ENCODE data around the gene ZNF777.
"Not testable (repeated sequence)": the region's sequence is repeated elsewhere in the genome, so short reads cannot be mapped to it uniquely, and the experiment has no call there.

ZNF777 gene

DNA sequence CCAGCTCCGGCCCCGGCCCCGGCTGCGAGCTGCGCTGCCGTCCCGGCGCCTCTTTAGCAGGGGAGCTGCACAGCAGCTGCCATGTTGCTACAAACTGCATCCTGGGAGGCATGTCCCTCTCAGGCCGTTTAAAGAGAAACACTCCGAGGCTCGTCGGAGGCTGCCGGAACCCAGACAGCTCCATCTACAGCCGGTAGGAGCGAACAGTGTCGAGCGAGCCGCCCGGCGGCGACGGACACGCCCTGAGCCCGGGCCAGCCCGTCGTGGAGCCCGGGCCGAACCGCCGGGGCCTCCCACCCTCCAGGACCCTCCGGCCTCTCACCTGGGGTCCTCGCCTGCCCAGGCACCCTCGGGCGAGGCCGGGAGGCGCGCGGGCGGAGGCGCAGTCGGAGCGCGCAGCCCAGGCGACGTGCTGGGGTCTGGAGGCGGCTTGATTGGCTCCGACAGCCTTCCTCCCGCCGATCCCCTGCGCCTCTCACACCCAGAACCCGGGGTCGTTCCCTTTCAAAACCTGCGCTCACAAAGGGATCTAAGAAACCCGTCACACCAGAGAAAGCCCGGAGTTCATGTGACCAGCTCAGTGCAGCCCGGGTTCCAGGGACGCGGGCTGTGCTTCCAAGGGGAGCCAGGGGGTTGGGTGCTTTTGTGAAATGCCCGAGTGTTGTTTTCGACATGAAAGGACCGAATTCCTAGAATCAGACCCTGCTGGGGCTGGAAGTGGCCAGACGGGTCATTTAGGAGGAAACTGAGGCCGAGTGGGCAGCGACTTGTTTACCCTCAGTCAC is at the start of gene ZNF777:
Gene ZNF777, minus strand, starts transcription at position 570 of the 785 bp plus-strand sequence. CDS start 5,040 bp downstream, outside the sequence.
- DNase-seq: peak; percentile 68

DNA sequence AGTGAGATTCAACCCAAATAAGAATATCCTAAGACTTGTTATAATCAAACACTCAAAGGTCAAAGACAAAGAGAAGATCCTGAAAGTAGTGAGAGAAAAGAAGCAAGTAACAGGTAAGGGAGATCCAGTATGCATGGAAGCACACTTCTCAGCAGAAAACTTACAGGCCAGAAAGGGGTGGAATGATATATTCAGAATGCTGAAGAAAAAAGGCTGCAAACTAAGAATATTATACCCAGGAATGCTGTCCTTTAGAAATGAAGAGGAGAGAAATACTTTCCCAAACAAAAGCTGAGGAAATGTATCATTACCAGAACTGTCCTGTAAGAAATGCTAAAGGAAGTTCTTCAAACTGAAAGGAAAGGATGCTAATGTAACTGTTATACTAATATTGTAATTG is 49.4 kb upstream of the ZNF777 start:
- DNase-seq: no peak

DNA sequence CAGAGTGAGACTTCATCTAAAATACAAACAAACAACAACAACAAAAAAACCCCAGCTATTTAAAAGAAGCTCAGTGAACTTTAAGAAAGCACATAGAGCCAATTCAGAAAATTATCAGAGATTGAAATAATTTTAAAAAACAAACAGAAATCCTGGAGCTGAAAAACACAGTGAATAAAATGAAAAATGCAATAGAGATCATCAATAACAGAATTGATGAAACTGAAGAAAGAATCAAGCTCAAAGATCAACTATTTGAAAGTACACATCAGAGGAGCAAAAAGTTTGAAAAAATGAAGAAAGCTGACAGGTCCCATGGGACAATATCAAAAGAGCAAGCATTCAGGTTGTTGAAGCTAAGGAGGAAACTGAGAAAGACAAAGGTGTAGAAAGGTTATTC is 48.9 kb upstream of the ZNF777 start:
- no peak for DNase-seq

DNA sequence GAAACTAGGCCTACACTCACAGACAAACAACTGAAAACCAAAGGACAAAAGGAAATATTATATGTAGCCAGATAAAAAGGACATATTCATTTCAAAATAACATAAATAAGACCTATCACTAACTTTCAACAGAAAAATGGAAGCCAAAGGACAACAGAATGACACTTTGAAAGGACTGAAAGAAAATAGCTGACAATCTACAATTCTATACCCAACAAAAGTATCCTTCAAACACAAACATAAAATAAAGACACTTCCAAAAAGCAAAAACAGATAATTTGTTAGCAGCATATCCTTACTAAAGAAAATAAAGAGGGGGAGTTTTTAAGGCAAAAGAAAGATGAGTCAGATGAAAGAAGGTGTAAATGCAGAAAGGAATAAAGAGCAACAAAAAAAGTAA is 44.7 kb upstream of the ZNF777 start:
- DNase-seq: no peak

DNA sequence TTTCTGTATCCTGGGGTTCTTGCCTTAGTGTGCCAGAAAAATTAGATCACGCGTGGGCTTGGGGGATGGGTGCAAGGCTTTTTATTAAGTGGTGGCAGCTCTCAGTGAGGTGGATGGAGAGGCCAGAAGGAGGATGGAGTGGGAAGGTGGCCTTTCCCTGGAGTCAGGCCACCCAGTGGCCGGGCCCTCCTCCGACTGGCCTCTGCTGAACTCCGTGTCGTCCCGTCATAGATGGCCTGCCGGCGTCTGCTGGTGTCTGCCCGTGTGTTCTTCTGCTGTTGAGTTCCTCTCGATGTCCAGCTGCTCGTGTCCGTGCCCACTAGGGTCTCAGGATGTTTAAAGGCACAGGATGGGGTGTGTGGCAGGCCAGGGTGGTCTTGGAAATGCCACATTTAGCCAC is 40.8 kb upstream of the ZNF777 start:
- DNase-seq: no peak

DNA sequence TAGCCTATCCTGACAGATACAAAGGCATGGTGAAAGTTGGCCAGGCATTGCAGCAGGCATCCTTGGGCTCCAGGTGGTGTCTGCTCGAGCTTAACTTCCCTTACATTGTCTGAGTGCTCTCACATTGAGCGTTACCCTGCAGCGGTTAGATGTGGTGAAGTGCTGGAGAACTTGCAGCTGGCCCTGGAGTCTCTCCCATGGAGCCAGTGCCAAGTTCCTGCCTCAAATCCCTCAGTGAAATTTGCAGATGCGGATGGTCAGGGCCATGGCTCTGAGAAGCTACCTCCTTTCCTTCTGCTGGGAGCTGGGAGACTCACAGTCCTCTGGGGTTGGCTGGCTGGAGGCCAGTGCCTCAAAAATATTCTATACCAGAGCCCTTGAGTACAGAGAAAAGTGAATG is 40.0 kb upstream of the ZNF777 start:
- DNase-seq: no peak

DNA sequence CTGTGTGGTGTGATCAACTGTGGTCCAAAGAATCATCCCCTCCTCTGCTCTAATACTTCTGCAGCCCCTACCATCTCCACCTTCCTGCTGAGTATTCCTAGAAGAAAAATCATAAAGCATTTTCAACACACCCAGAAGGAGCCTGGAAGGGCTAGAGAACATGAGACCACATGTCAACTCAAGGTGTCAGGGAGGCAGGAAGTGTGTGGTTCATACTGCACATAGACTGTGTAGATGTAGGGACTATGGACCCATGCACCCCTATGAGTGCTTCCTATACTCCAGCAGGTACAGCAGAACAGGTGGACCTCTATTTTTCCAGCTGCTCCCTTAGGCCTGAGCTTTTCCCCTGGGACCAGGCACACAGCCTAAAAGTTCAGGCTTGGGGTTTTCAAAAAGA is 39.3 kb upstream of the ZNF777 start:
- no peak for DNase-seq

DNA sequence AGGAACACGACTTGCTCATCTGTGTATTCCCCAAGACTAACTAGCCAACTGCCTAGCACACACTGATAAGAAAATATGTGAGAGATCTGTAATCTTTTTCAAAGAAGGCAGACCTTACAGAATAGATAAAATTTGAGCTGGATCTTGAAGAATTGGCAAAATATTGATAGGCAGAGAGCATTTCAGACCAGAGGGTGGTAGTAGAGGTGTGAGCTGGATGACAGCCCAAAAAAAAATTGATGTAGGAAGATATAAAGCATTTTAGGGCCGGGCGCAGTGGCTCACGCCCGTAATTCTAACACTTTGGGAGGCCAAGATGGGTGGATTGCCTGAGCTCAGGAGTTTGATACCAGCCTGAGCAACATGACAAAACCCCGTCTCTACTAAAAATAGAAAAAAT is 37.9 kb upstream of the ZNF777 start:
- no peak for DNase-seq

DNA sequence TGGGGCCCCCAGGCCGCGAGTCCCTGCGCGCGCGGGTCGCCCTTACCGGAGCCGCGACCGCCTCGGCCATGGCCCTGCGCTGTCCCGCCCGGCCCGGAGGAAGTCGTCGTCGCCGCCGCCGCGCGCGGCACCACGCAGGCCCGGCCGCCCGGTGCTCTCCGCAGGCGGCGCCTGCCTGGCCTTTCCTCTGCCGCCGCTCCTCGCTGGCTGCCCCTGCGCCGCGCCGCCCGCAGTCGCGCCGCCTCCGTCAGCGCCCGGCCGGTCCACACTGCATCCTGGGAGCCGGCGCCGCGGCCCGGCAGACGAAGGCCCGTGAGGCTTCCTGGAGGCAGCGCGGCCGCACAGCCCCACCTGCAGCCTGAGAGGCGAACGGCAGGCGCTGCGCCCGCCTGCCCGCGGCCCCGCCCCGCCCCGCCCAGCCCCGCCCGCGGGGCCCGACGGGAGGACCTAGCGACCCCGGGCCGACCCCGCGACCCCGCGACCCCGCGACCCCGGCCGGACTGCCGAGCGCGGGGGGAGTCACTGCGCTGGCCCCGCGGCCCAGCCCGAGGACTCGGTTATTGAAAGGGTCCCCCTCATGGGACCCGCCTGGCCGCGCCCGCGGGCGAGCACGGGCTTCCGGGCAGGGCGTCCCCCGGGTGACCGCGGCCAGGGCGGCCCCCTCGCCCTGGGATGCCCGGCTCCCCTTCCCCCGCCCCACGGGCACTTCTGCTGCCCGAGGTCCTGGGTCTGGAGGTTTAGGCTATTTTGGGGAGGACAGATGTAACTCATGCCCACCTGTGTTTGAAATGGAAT is 36.8 kb upstream of the ZNF777 start, which contains the start of gene ZNF746:
Gene ZNF746, minus strand, starts transcription at position 343 of the 795 bp plus-strand sequence. Its CDS starts 273 bp downstream, at position 70.
- peak; percentile 25 for DNase-seq

DNA sequence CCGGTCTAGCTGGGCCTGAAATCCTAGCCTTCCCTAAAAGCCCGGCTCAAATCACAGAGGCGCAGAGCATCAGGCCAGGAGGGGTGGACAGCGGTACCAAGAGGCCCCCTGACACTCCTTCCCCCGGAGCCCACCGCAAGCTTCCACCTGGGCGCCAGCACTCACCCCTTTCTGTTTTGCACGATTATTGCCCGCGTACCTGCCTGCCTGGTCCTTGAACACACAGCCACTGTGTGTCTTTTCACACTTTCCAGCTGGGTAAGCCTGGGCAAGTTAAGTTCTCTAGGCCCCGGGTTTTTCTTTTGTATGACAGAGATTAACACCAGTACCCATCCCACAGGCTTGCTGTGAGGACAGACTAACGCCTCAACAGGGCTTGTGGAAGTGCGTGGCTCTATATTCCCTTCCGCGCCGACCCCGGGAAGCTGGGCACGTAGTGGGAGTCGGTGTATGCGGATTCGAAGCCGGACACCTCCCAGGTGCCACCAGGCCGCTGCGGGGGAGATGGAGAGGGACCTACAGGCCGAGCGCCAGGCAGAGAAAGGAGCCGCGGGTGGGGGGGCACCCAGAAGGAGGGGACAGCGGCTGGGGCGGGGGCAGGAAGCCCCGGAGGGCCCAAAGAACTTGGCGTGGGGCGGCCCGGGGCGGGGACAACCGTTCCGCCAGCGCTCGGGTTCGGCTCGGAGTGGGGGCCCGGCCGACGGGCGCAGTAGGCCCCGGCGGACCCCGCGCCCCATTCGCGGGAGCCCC is 36.0 kb upstream of the ZNF777 start:
- DNase-seq: no peak

DNA sequence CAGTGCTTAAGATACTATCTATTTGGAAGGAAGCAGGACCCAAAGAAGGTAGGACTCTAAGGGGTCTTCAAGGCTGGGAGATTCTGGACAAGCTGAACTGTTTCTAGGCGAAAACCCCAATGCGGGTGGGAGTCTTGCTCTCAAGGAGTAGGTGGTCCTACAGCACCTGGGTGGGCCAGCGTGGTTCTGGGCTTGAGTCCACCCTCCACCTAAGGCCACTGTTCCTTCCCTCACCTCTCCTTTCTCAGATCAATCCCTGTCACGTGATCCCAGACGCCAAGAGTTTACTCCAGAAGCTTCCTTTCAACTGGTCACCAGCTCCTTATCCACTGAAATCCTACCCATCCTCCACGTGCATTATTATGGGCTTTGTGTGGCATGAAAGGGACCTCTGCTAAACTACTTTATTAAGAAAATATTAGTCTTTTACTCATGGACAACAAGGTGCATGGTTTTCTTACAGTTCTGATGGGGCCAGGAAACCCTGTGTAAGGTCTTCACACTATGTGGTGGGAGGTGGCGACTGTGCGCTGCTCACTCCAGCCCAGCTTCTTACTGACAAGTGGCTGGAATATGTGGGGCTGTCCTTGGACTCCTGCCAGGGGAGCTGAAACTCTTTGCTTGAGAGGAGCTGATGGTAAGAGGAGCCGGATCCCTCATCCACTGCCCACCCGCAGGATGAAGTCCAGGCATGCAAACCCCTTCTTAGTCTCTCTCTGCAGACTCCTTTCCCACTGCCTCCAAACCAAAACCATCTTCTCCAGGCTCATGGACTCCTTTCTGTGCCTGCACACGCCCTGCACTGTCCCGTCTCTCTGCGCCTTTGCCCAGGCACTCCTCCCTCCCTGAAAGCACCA is 35.2 kb upstream of the ZNF777 start:
- DNase-seq: peak; percentile 46

DNA sequence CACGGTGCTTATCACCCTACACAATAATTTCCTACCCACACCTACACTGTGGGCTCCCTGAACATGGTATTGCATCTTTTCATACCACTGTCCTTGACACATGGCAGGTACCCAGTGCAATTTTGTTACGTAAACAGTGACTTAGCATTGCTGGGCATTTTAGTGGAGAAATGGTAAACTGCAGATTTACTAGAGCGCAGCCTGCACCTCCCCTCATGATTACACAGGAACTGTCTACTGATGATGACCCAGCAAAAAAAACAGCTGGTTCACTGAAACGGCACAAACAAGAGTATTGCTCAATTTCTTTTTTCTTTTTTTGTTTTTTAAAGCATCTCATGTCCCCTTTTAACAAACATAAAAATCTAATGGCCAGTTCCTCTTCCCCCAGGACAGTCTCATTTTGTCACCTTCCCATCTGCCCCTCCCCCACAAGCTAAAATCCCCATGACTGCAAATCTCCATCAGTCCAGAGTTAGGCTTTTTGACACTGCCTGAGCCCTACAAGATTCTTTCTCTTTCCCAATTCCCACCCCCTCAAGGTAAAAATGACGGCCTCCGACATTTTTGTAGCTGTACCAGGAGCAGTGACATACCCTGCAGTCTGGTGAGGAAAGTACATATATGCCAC is 34.0 kb upstream of the ZNF777 start:
- no peak for DNase-seq

DNA sequence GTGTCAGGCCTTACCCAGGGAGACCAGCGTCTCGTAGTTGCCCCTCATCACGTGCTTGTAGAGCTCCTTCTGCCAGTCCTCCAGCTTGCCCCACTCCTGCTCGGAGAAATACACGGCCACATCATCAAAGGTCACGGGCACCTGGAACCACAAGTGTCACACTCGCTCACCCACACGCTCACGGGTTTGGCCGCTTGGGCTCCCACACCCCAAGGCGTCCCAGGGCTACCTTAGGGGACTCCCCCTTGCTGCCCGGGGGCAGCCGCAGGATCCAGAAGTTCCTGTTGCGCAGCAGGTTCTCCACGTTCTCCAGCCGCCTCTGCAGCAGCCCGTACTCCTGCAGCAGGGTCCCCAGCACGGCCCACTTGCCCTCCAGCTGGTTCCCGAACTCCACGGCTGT is 33.1 kb upstream of the ZNF777 start:
- DNase-seq: not testable (repeated sequence)

DNA sequence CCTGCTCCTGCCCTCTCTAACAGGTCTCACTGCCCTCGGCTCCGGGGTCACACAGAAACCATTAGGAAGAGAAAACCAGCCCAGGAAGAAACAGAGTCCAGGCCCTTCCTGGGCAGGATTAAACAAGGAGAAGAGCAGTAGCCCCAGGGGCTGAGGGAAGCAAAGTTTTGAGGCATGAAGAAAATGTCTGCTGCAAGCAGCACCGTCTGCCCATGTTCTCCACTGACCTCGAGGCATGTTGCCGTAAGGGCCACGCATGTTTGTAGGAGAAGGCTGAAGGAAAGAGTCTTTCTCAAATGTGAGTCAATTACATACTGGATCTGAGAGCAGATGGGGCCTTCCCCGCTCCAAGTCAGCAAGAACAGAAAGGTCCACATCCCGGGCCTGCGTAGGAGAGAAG is 32.5 kb upstream of the ZNF777 start:
- DNase-seq: no peak

DNA sequence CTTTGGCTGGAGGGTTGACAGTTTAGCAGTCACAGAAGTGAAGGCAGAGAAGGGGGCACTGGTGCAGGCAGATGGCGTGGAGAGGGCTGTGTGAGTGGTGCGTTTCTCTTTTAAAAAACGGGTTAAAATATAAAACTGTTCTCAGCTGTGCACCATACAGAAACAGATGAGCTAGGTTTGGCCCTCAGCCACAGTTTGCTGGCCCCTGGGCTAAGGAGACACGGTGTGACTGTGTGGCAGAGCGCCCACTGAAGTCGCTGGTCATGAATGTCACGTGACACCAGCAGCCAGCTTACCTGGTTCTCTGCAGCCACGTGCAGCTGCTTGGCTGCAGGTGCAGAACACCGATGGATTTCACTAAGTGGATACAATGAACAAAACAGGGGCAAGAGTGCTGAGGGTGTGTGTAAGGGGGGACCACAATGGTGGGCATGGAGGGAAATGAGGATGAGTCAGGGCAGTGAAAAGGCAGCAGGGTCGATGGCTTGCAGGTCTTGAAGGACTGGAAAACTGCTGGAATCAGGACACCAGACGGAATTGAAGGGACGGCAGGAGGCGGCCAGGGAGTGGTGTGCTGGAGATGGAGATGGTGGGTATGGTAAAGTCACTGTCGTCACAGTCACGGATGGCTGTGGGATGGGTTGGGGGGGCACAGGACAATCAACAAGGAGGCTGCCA is 29.4 kb upstream of the ZNF777 start:
- no peak for DNase-seq

DNA sequence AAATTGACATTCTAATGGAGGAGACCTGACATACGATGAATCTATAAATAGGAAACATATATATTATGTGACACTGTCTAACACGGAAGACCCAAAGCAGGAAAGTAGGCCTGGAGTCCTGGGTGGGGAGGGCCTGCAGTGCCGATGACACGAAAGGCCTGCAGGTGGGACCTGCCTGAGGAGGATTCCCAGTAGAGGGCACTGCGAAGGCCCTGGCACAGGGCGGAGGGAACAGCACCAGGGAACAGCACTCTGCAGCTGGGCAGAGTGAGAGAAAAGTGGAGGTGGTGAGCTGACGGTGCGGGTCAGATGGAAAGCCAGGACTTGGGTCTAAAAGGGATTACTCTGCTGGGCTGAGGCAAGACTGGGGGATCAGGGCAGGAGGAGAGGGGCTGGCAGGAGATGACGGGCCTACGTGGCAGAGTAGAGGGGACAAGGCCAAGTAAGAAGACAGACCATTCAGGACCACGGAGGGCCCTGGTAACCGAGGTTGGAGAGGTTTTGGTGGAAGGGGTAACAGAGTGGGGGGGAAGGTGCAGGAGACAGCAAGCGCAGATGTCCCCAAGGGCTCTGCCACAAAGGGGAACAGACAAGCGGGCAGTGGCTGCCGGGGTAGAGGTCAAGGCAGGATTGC is 28.6 kb upstream of the ZNF777 start:
- DNase-seq: no peak

DNA sequence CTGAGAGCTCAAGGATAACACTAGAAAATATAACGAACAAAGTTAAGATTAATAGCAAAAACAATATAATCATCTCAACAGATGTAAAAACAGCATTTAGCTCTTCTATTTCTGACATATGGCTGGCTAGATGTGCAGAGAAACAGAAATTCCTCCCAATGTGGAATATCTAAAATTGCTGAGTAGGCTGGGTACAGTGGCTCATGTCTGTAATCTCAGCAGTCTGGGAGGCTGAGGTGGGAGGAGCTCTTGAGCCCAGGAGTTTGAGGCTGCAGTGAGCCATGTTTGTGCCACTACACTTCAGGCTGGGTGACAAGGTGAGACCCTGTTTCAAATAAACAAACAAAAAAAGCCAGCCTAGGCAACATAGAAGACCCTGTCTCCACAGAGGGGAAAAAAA is 18.7 kb upstream of the ZNF777 start:
- DNase-seq: no peak

DNA sequence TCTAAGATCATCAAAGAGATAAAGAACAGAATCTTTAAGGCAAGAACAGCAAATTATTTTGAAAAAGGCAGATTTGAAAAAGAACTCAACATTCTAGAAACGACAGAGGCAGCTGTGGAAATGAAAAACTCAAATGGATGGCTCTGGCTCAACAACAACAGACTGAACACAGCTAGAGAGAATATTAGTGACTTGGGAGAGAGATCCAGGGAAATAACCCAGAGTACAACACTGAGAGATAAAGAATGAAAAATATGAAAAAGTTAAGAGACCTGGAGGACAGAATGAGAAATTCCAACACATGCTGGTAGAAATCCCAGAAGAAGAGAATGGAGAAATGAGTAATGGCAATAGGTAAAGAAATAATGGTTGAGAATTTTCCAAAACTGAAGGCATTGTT is 17.9 kb upstream of the ZNF777 start:
- DNase-seq: no peak

DNA sequence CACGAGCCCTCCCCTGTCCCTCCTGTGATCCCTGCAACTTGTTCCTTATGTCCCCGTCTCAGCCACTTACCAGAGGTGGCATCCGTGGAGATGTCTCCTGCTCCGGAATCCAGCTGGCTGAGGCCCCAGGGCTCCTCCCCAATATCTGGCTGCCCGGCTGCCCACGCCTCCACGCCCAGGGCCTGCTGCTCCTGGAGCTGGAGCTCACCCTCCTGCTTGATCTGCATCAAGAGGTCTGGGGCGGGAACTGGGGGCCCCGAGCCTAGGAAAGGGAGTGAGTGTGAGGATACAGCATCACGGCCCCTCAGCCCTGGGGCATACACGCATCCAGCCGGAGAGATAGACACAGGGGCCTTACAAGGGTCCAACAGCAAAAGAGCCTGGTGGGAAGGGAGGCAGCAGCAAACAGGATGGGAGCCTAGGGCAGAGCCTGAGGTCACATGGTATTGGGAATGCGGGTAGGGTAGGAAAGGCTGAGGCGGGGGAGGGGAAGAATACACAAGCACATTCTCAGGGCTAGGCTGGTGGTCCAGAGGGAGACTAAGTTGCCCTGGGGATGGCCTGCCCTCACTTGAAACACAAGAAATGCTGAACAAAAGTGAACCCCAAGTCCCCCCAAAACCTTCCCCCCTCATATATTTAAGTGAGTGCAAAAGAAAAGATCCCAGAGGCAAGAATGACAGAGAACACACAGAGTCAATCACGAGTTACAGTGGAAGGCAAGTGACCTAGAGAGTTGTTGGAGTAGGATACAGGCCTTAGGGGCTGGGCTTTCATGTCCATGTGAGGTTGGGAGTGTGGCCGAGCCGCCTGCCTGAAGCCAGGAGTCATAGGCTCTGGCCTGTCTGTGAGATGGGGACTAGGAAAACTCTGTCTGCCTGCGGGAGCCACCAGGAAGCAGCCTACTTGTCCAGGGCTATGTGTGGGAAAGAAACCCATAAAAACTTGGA is 16.9 kb upstream of the ZNF777 start:
- no peak for DNase-seq

DNA sequence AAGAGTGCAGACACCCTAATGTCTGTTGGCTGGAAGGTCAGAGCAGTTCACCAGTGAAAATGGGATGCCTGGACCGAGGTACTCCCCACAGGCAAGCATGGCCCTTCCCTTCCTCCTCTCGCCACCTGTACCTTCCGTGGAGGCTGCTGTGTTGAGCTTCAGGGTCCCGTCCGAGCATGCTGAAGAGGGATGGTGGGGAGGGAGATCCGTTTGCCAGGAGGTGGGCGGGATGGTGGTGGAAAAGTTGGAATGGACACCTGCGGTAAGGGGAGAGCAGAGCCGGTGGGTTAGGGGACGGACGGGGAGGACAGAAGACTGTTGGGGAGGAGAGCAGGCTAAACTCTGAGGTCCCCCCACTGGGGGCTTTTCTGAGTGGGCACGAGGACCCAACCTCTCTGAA is 15.9 kb upstream of the ZNF777 start:
- no peak for DNase-seq
